HepG2 (cell line): ENCODE results near the gene IRAK3. TPM values are rescaled to one million over a fixed set of nuclear protein-coding genes. Genes with fewer than 3 reads are reported as not detected.

Experiments
- polyA plus RNA-seq, 8 experiments: library from polyadenylated mRNA; depleted of rRNA in 3 of 8; stranded (reverse) in 7 of 8; unstranded in 1 of 8; fragments of >200 nt; fragmentation: Illumina TruSeq in 4 of 8; extraction: Trizol in 4 of 8; gene quantifications; 2 replicates each; pipeline versions ENCODE4 v1.2.1 to v1.2.3, GENCODE V29; 2011 to 2016; ENCODE audit warnings: low read depth in 4 of 8, missing spikeins in 1 of 8, mixed read lengths in 1 of 8; ENCODE audit not compliant: insufficient read depth in 1 of 8
- total RNA-seq, 5 experiments: library from RNA; depleted of rRNA; stranded (reverse); fragments of >200 nt; fragmentation: Illumina TruSeq; extraction: Trizol; gene quantifications; 2 replicates each; pipeline ENCODE4 v1.2.3, GENCODE V29; 2016; ENCODE audit warnings: low read depth in 1 of 5

The IRAK3 gene
- total and polyA plus RNA-seq, 2 of the 13 experiments (the other 11 are each of a cell fraction or from before 2014, with no cell fraction given) = 0.01 TPM; not detected in 1

Other genes with a start within 250 kb of the IRAK3 start
- gene LLPH, start 58.5 kb upstream of the IRAK3 start, total RNA-seq (2016; rRNA removed; fragmentation: Illumina TruSeq; extraction: Trizol) = 25.6 and 38.6 TPM in 2 replicates
- 3.7 and 4.2 TPM in 2 replicates for gene LLPH, start 58.5 kb upstream of the IRAK3 start, polyA plus RNA-seq (2011; rRNA removed)
- gene TMBIM4, start 19.2 kb upstream of the IRAK3 start, total RNA-seq (2016; rRNA removed; fragmentation: Illumina TruSeq; extraction: Trizol) = 42.7 and 60.5 TPM in 2 replicates
- gene TMBIM4, start 19.2 kb upstream of the IRAK3 start, polyA plus RNA-seq (2011; rRNA removed) = 50.6 and 67.7 TPM in 2 replicates
- 3.7 and 4.5 TPM in 2 replicates for gene HELB, start 113.3 kb downstream of the IRAK3 start, total RNA-seq (2016; rRNA removed; fragmentation: Illumina TruSeq; extraction: Trizol)
- 1.4 and 1.7 TPM in 2 replicates for gene HELB, start 113.3 kb downstream of the IRAK3 start, polyA plus RNA-seq (2011; rRNA removed)